BLaER1 treated with 17β-estradiol and CSF1 and Interleukin-3, amounts not matched to agents 10 nM and 100 nM (cell line): Measurements from ENCODE around the gene SRPRA.
"Not testable (repeated sequence)": the region's sequence is repeated elsewhere in the genome, so short reads cannot be mapped to it uniquely, and the experiment has no call there.

Experiments
- H3K27ac ChIP-seq, 11 experiments: shearing (Covaris generic); formaldehyde crosslinking; 2 replicates each; pipeline ENCODE4 v1.8.1; 2022
- H3K27me3 ChIP-seq, 11 experiments: shearing (Covaris generic); formaldehyde crosslinking; 2 replicates each; pipeline ENCODE4 v1.8.1; 2022
- H3K36me3 ChIP-seq, 11 experiments: shearing (Covaris generic); formaldehyde crosslinking; 2 replicates each; pipeline ENCODE4 v1.8.1; 2022
- H3K4me1 ChIP-seq, 10 experiments: shearing (Covaris generic); formaldehyde crosslinking; 2 replicates each; pipeline ENCODE4 v1.8.1; 2022
- H3K4me2 ChIP-seq, 11 experiments: shearing (Covaris generic); formaldehyde crosslinking; 2 replicates each; pipeline ENCODE4 v1.8.1; 2022
- H3K4me3 ChIP-seq, 10 experiments: shearing (Covaris generic); formaldehyde crosslinking; 2 replicates each; pipeline ENCODE4 v1.8.1; 2022
- H3K9ac ChIP-seq, 11 experiments: shearing (Covaris generic); formaldehyde crosslinking; 2 replicates each; pipeline ENCODE4 v1.8.1; 2022
- H3K9me3 ChIP-seq, 11 experiments: shearing (Covaris generic); formaldehyde crosslinking; replicated peaks in 1 of 11; 2 replicates each; pipeline ENCODE4 v1.8.1; 2022
- H4K20me1 ChIP-seq, 11 experiments: shearing (Covaris generic); formaldehyde crosslinking; 2 replicates each; pipeline ENCODE4 v1.8.1; 2022
- Cebpa-rat ChIP-seq, 11 experiments: shearing (Covaris generic); IDR thresholded peaks; 2 replicates each; pipeline ENCODE4 v1.8.1; 2022

The SRPRA gene

GRCh38 chr11:126257764-126258163 lies 10.9 kb downstream of the SRPRA start:
- H3K36me3 ChIP-seq, result peaks cover 74 to 97% (median 89%) of the 10 kb centered on the region in 11 experiments
- H3K4me2 ChIP-seq, result no peak overlapping the region
- TF ChIP-seq Cebpa-rat (IDR thresholded peaks at IDR 0.05), result no peak
- no peaks in the 10 kb centered on the region for H3K4me1 ChIP-seq
- peaks cover 0 to 20% (median 12%) of the 10 kb centered on the region in 11 experiments; a peak in 8 of 22 replicates for H4K20me1 ChIP-seq
- no peaks in the 10 kb centered on the region for H3K9me3 ChIP-seq
- no peaks in the 10 kb centered on the region for H3K27me3 ChIP-seq
- H3K4me3 ChIP-seq, result no peak overlapping the region
- H3K9ac ChIP-seq, result no peak overlapping the region
- H3K27ac ChIP-seq, result no peak overlapping the region

GRCh38 chr11:126257144-126257543 lies 11.6 kb downstream of the SRPRA start:
- Histone ChIP-seq H3K9me3 (no peaks in the 10 kb centered on the region), H3K4me2 (no peak overlapping the region), H3K36me3 (peaks cover 74 to 97% (median 89%) of the 10 kb centered on the region in 11 experiments), H4K20me1 (peaks cover 0 to 17% (median 8%) of the 10 kb centered on the region in 11 experiments; a peak in 8 of 22 replicates), H3K9ac (no peak overlapping the region), H3K27me3 (no peaks in the 10 kb centered on the region), H3K4me1 (no peaks in the 10 kb centered on the region), H3K4me3 (no peak overlapping the region), H3K27ac (no peak overlapping the region)
- peak in 1 of 11 experiments; percentile 59; a peak in 1 of 22 replicates for TF ChIP-seq Cebpa-rat (IDR thresholded peaks at IDR 0.05)

GRCh38 chr11:126256216-126256615 lies 12.5 kb downstream of the SRPRA start:
- Histone ChIP-seq H3K9me3 (no peaks in the 10 kb centered on the region), H3K27me3 (no peaks in the 10 kb centered on the region), H3K36me3 (peaks cover 73 to 97% (median 89%) of the 10 kb centered on the region in 11 experiments), H3K27ac (no peak overlapping the region), H3K9ac (no peak overlapping the region), H3K4me3 (no peak overlapping the region), H3K4me1 (no peaks in the 10 kb centered on the region), H4K20me1 (peaks cover 0 to 11% (median 3%) of the 10 kb centered on the region in 11 experiments; a peak in 5 of 22 replicates), H3K4me2 (no peak overlapping the region)
- no peak for TF ChIP-seq Cebpa-rat (IDR thresholded peaks at IDR 0.05)

- H3K4me2 ChIP-seq, H3K27ac ChIP-seq, H3K9me3 ChIP-seq, H4K20me1 ChIP-seq, H3K4me3 ChIP-seq, H3K9ac ChIP-seq, H3K27me3 ChIP-seq, H3K4me1 ChIP-seq: not testable (repeated sequence)
- peaks cover 73 to 94% (median 89%) of the 10 kb centered on the region in 11 experiments for H3K36me3 ChIP-seq
Measured at GRCh38 chr11:126255507-126255906, 13.2 kb downstream of the SRPRA start.

- no peak for TF ChIP-seq Cebpa-rat (IDR thresholded peaks at IDR 0.05)
- Histone ChIP-seq H3K36me3 (peaks cover 73 to 93% (median 84%) of the 10 kb centered on the region in 11 experiments), H3K27ac (no peak overlapping the region), H3K4me3 (no peak overlapping the region), H4K20me1 (peaks cover 0 to 7% (median 0%) of the 10 kb centered on the region in 11 experiments; a peak in 3 of 22 replicates), H3K9me3 (no peaks in the 10 kb centered on the region), H3K4me2 (no peak overlapping the region), H3K4me1 (no peaks in the 10 kb centered on the region), H3K9ac (no peak overlapping the region), H3K27me3 (no peaks in the 10 kb centered on the region)
Measured at GRCh38 chr11:126254819-126255218, 13.9 kb downstream of the SRPRA start.

GRCh38 chr11:126253265-126253664 lies 15.4 kb downstream of the SRPRA start:
- peaks cover 0 to 7% (median 0%) of the 10 kb centered on the region in 11 experiments; a peak in 3 of 22 replicates for H4K20me1 ChIP-seq
- H3K36me3 ChIP-seq, result peaks cover 74 to 100% (median 81%) of the 10 kb centered on the region in 11 experiments
- no peak overlapping the region for H3K27ac ChIP-seq
- no peak overlapping the region for H3K4me2 ChIP-seq
- no peaks in the 10 kb centered on the region for H3K27me3 ChIP-seq
- no peak overlapping the region for H3K4me3 ChIP-seq
- no peak for TF ChIP-seq Cebpa-rat (IDR thresholded peaks at IDR 0.05)
- no peaks in the 10 kb centered on the region for H3K4me1 ChIP-seq
- H3K9me3 ChIP-seq, result no peaks in the 10 kb centered on the region
- no peak overlapping the region for H3K9ac ChIP-seq

GRCh38 chr11:126246636-126247035 lies 22.1 kb downstream of the SRPRA start:
- H3K27me3 ChIP-seq, result no peaks in the 10 kb centered on the region
- H3K9me3 ChIP-seq, result no peaks in the 10 kb centered on the region
- H3K4me3 ChIP-seq, result no peak overlapping the region
- H3K9ac ChIP-seq, result no peak overlapping the region
- peak overlapping the region in 1 of 11 experiments; percentile 28; a peak in 2 of 22 replicates for H3K27ac ChIP-seq
- H3K4me1 ChIP-seq, result peaks cover 0 to 11% (median 0%) of the 10 kb centered on the region in 10 experiments; a peak in 4 of 20 replicates
- peak overlapping the region in 2 of 11 experiments; percentile 10 to 18; a peak in 3 of 22 replicates for H3K4me2 ChIP-seq
- peaks cover 0 to 8% (median 0%) of the 10 kb centered on the region in 11 experiments; a peak in 1 of 22 replicates for H4K20me1 ChIP-seq
- peaks cover 48 to 99% (median 71%) of the 10 kb centered on the region in 11 experiments; a peak in 21 of 22 replicates for H3K36me3 ChIP-seq
- no peak for TF ChIP-seq Cebpa-rat (IDR thresholded peaks at IDR 0.05)

GRCh38 chr11:126233391-126233790 lies 35.3 kb downstream of the SRPRA start:
- Histone ChIP-seq H3K36me3 (peaks cover 33 to 84% (median 45%) of the 10 kb centered on the region in 11 experiments), H3K27me3 (no peaks in the 10 kb centered on the region), H3K4me1 (peaks cover 0 to 7% (median 0%) of the 10 kb centered on the region in 10 experiments; a peak in 3 of 20 replicates), H4K20me1 (peaks cover 0 to 7% (median 0%) of the 10 kb centered on the region in 11 experiments; a peak in 4 of 22 replicates), H3K4me3 (no peak overlapping the region), H3K4me2 (no peak overlapping the region), H3K9ac (no peak overlapping the region), H3K9me3 (no peaks in the 10 kb centered on the region), H3K27ac (no peak overlapping the region)
- no peak for TF ChIP-seq Cebpa-rat (IDR thresholded peaks at IDR 0.05)

GRCh38 chr11:126232683-126233082 lies 36.0 kb downstream of the SRPRA start:
- Histone ChIP-seq H3K27me3 (no peaks in the 10 kb centered on the region), H3K9me3 (no peaks in the 10 kb centered on the region), H3K27ac (no peak overlapping the region), H3K36me3 (peaks cover 26 to 84% (median 38%) of the 10 kb centered on the region in 11 experiments), H3K9ac (no peak overlapping the region), H4K20me1 (peaks cover 0 to 8% (median 0%) of the 10 kb centered on the region in 11 experiments; a peak in 4 of 22 replicates), H3K4me2 (no peak overlapping the region), H3K4me1 (peaks cover 0 to 7% (median 0%) of the 10 kb centered on the region in 10 experiments; a peak in 3 of 20 replicates), H3K4me3 (no peak overlapping the region)
- TF ChIP-seq Cebpa-rat (IDR thresholded peaks at IDR 0.05), result no peak
